HCT116 (cell line): ENCODE results near the gene LDLRAD4.

Experiments used
- CTCF ChIP-seq, 3 experiments: fragments of 200-600 bp in 1 of 3; sonication (generic) in 1 of 3; IDR thresholded peaks in 2 of 3; conservative IDR thresholded peaks in 1 of 3; 2 replicates each; pipeline ENCODE4 v1.5.1; 2012 to 2017; ENCODE audit warnings: low read depth in 2 of 3, low read length in 2 of 3, antibody characterized with exemption in 1 of 3, borderline replicate concordance in 1 of 3, control low read depth in 1 of 3, mild to moderate bottlenecking in 1 of 3, mixed read lengths in 1 of 3, mixed run types in 1 of 3, moderate library complexity in 1 of 3; ENCODE audit not compliant: insufficient read depth in 1 of 3
- ELF1 ChIP-seq: IDR thresholded peaks from 2 replicates; pipeline ENCODE4 v1.6.1; 2012; ENCODE audit warnings: low read depth, borderline replicate concordance
- POLR2A ChIP-seq: IDR thresholded peaks from 2 replicates; pipeline ENCODE4 v1.7.0; 2011; ENCODE audit warnings: borderline replicate concordance; ENCODE audit not compliant: insufficient read depth, insufficient read length; ENCODE audit errors: extremely low read depth
- POLR2AphosphoS5 ChIP-seq: IDR thresholded peaks from 2 replicates; pipeline ENCODE4 v1.6.1; 2011; ENCODE audit warnings: mild to moderate bottlenecking, low read depth, low read length, moderate library complexity
- REST ChIP-seq: IDR thresholded peaks from 2 replicates; pipeline ENCODE4 v1.6.1; 2012; ENCODE audit warnings: low read depth
- ZFX ChIP-seq: fragments of 450-650 bp; IDR thresholded peaks from 2 replicates; pipeline ENCODE4 v1.6.1; 2017

DNA sequence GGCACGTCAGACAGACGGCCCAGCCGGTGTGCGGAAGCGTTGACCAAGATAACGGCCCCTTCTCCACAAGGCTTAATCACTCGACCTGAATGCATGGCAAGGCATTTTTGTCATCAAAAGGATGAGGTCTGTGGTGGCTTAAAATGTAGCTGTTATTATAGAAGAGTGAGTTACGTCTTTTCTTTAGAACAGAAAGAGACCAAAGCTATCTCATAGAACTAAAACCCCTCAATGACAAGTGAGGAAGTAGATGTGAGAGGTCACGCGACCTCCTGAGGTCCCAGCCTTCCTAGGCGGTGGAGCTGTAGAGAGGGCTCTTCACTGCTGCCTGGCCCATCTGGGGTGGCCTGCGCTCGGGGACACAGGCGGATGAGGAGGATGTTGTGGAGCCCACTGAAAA is 75.7 kb downstream of the LDLRAD4 start:
- TF ChIP-seq CTCF (IDR thresholded peaks at IDR 0.05 in 2 of 3, conservative IDR thresholded peaks at IDR 0.05 in 1 of 3; ENCODE audit: borderline replicate concordance in 1 of 3, insufficient read depth in 1 of 3, low read depth in 2 of 3, low read length in 2 of 3) (no peak), POLR2A (no peak), ZFX (no peak), ELF1 (no peak), POLR2AphosphoS5 (no peak), REST (no peak)
